Endothelial cell of umbilical vein (primary cell): Measurements from ENCODE around the gene HTRA3.

Source experiments
- CTCF ChIP-seq, 2 donors: IDR thresholded peaks; 1 replicate in 1 of 2; 2 replicates in 1 of 2; pipeline ENCODE4 v1.5.1; 2011; ENCODE audit warnings: low read length in 2 of 2, mild to moderate bottlenecking in 2 of 2, moderate library complexity in 2 of 2, control low read depth in 1 of 2, inconsistent platforms in 1 of 2, low read depth in 1 of 2; ENCODE audit not compliant: insufficient read depth in 1 of 2; ENCODE audit errors: extremely low read depth in 1 of 2
- EZH2 ChIP-seq: IDR thresholded peaks from 2 replicates; pipeline ENCODE4 v1.6.1; 2012; ENCODE audit warnings: borderline replicate concordance, low read depth, mild to moderate bottlenecking, moderate library complexity, low read length, inconsistent platforms; ENCODE audit not compliant: severe bottlenecking
- FOS ChIP-seq: IDR thresholded peaks from 2 replicates; pipeline ENCODE4 v1.6.1; 2011; ENCODE audit warnings: mild to moderate bottlenecking, low read length, moderate library complexity, borderline replicate concordance; ENCODE audit not compliant: insufficient read depth
- GATA2 ChIP-seq: IDR thresholded peaks from 2 replicates; pipeline ENCODE4 v1.7.0; 2011; ENCODE audit warnings: low read depth, mild to moderate bottlenecking, moderate library complexity, mixed read lengths, low read length; ENCODE audit not compliant: insufficient read length, insufficient read depth
- MAX ChIP-seq: IDR thresholded peaks from 2 replicates; pipeline ENCODE4 v1.6.1; 2011; ENCODE audit not compliant: insufficient read depth, insufficient read length
- POLR2A ChIP-seq: IDR thresholded peaks from 2 replicates; pipeline ENCODE4 v1.6.1; 2012; ENCODE audit warnings: low read depth, mild to moderate bottlenecking, control low read depth, low read length
- POLR2AphosphoS5 ChIP-seq: IDR thresholded peaks from 2 replicates; pipeline ENCODE4 v1.6.1; 2012; ENCODE audit warnings: low read depth, mild to moderate bottlenecking, control low read depth, low read length, moderate library complexity; ENCODE audit not compliant: insufficient read depth

- no peak for TF ChIP-seq CTCF (IDR thresholded peaks at IDR 0.05; ENCODE audit: extremely low read depth in 1 of 2, insufficient read depth in 1 of 2, low read depth in 1 of 2, low read length in 2 of 2)
- TF ChIP-seq MAX = no peak
- no peak for TF ChIP-seq FOS
- no peak for TF ChIP-seq POLR2AphosphoS5
- no peak for TF ChIP-seq GATA2
- TF ChIP-seq POLR2A = no peak
- no peak for TF ChIP-seq EZH2
Observed at GRCh38 chr4:8239661-8240060, 29.9 kb upstream of the HTRA3 start.
